Measurements from ENCODE around the gene MLLT6. TPM values are rescaled to one million over a fixed set of nuclear protein-coding genes. Genes with fewer than 3 reads are reported as not detected.

The MLLT6 gene
- total and polyA plus RNA-seq, 2 of the 13 experiments (the other 11 are each of a cell fraction or from before 2014, with no cell fraction given) = 50.7 to 69.5 TPM

GRCh38 chr17:38657824-38658740 lies 47.0 kb upstream of the MLLT6 start (continued):
- TF ChIP-seq ZNF780A (CRISPR knock-in tag; IDR thresholded peaks at IDR 0.05) = peak; percentile 77; the same call in 1 of the 2 replicates
- TF ChIP-seq TCF12 (IDR thresholded peaks at IDR 0.05) = no peak
- TF ChIP-seq TCF12 (CRISPR knock-in tag; IDR thresholded peaks at IDR 0.05) = no peak
- no peak for TF ChIP-seq MAFG (CRISPR knock-in tag; IDR thresholded peaks at IDR 0.05)
- TF ChIP-seq ARID5B (CRISPR knock-in tag; IDR thresholded peaks at IDR 0.05) = no peak
- TF ChIP-seq SNAI1 (CRISPR knock-in tag; IDR thresholded peaks at IDR 0.05; ENCODE audit: borderline replicate concordance) = no peak
- TF ChIP-seq DNMT1 (CRISPR knock-in tag; IDR thresholded peaks at IDR 0.05) = 0 out of 2 replicates have a peak, but pooled peaks have one; percentile 30
- TF ChIP-seq TOPORS (CRISPR knock-in tag; IDR thresholded peaks at IDR 0.05) = 0 out of 2 replicates have a peak, but pooled peaks have one; percentile 35
- no peak for TF ChIP-seq PBX2 (CRISPR knock-in tag; IDR thresholded peaks at IDR 0.05)
- 0 out of 2 replicates have a peak, but pooled peaks have one; percentile 60 for TF ChIP-seq ZNF333 (CRISPR knock-in tag; IDR thresholded peaks at IDR 0.05; ENCODE audit: borderline replicate concordance)
- TF ChIP-seq PHF20 (CRISPR knock-in tag; IDR thresholded peaks at IDR 0.05) = no peak
- no peak; the same call in 1 of the 2 replicates for TF ChIP-seq ZNF598 (CRISPR knock-in tag; IDR thresholded peaks at IDR 0.05; ENCODE audit: borderline replicate concordance)
- no peak for TF ChIP-seq ZEB1 (IDR thresholded peaks at IDR 0.05; ENCODE audit: insufficient replicate concordance, low read depth)
- no peak for TF ChIP-seq TFE3 (CRISPR knock-in tag; IDR thresholded peaks at IDR 0.05)
- TF ChIP-seq SALL1 (CRISPR knock-in tag; IDR thresholded peaks at IDR 0.05) = no peak; the same call in 1 of the 2 replicates
- peak; percentile 4; the same call in 1 of the 2 replicates for TF ChIP-seq RAD21 (CRISPR knock-in tag; IDR thresholded peaks at IDR 0.05)
- TF ChIP-seq KAT2B (IDR thresholded peaks at IDR 0.05; ENCODE audit: borderline replicate concordance, low read depth, low read length) = no peak
- peak; percentile 72 for TF ChIP-seq DBP (CRISPR knock-in tag; IDR thresholded peaks at IDR 0.05; ENCODE audit: not compliant biosample characterization)
- TF ChIP-seq ZNF224 (CRISPR knock-in tag; IDR thresholded peaks at IDR 0.05) = peak; percentile 23; the same call in 1 of the 2 replicates
- TF ChIP-seq MYPOP (CRISPR knock-in tag; IDR thresholded peaks at IDR 0.05) = no peak

Measured in HepG2 (cell line).